SH-SY5Y (cell line): ENCODE results near the gene TMEM223.

ENCODE experiments used
- GATA2 ChIP-seq: IDR thresholded peaks from 2 replicates; pipeline ENCODE4 v1.6.1; 2011; ENCODE audit warnings: mild to moderate bottlenecking, low read depth, low read length
- GATA3 ChIP-seq: IDR thresholded peaks from 2 replicates; pipeline ENCODE4 v1.6.1; 2011; ENCODE audit warnings: low read depth, mild to moderate bottlenecking, low read length, moderate library complexity

GRCh38 chr11:62835336-62835735, 43.5 kb upstream of the TMEM223 start:
- TF ChIP-seq GATA2 (no peak), GATA3 (no peak)
